OCI-LY7 (cell line): Measurements from ENCODE around the gene KCNQ1OT1. TPM values are rescaled to one million over a fixed set of nuclear protein-coding genes. Genes with fewer than 3 reads are reported as not detected.

Experiments used
- BruUV-seq: library from RNA; stranded (reverse); fragments of 400-500 nt; replicated peaks from 2 replicates; lab custom pipeline; 2021; lab: Mats Ljungman, UMichigan
- CTCF ChIA-PET: fragments of 300-600 bp; sonication (Branson Sonifier 250); formaldehyde crosslinking; loops from one replicate; lab custom pipeline; 2022; ENCODE audit warnings: antibody characterized with exemption; ENCODE audit not compliant: unreplicated experiment; lab: Charles Lee
- POLR2A ChIA-PET: fragments of 300-600 bp; sonication (Branson Sonifier 250); formaldehyde crosslinking; loops from one replicate; lab custom pipeline; 2022; ENCODE audit warnings: antibody characterized with exemption; lab: Charles Lee
- DNase-seq: peaks from one replicate; pipeline ENCODE4 v3.0.0-alpha.2; 2015; ENCODE audit warnings: low spot score
- H2AFZ ChIP-seq: fragments of 200-600 bp; sonication (generic), shearing (Covaris generic); 2 replicates; pipeline ENCODE4 v1.6.1; 2014; ENCODE audit warnings: mild to moderate bottlenecking, antibody characterized with exemption, low read length, moderate library complexity
- H3K27ac ChIP-seq: fragments of 200-600 bp; sonication (generic); 2 replicates; pipeline ENCODE4 v1.5.1; 2014; ENCODE audit warnings: mixed run types, low read depth, mild to moderate bottlenecking, moderate library complexity, low read length, inconsistent platforms; ENCODE audit not compliant: poor library complexity, severe bottlenecking
- H3K36me3 ChIP-seq: fragments of 200-600 bp; sonication (generic); 2 replicates; pipeline ENCODE4 v1.6.1; 2014; ENCODE audit warnings: mild to moderate bottlenecking, antibody characterized with exemption, low read length, moderate library complexity, mixed read lengths; ENCODE audit not compliant: insufficient read depth
- H3K4me1 ChIP-seq: fragments of 200-600 bp; sonication (generic); 2 replicates; pipeline ENCODE4 v1.5.1; 2014; ENCODE audit warnings: mild to moderate bottlenecking, low read length; ENCODE audit not compliant: insufficient read depth, poor library complexity, severe bottlenecking
- H3K4me2 ChIP-seq: fragments of 200-600 bp; sonication (generic); 2 replicates; pipeline ENCODE4 v1.6.1; 2014; ENCODE audit warnings: mild to moderate bottlenecking, low read length
- H3K4me3 ChIP-seq: fragments of 200-600 bp; sonication (generic); 2 replicates; pipeline ENCODE4 v1.5.1; 2014; ENCODE audit warnings: mild to moderate bottlenecking, low read depth, low read length; ENCODE audit not compliant: poor library complexity, severe bottlenecking
- H3K79me2 ChIP-seq: fragments of 200-600 bp; sonication (generic); 2 replicates; pipeline ENCODE4 v1.6.1; 2016; ENCODE audit warnings: low read depth, mild to moderate bottlenecking, low read length, moderate library complexity, mixed read lengths; ENCODE audit not compliant: insufficient read depth
- H3K9me2 ChIP-seq: fragments of 200-600 bp; sonication (generic); 2 replicates; pipeline ENCODE4 v1.6.1; 2016; ENCODE audit warnings: mild to moderate bottlenecking, low read length, mixed read lengths; ENCODE audit not compliant: insufficient read depth
- H3K9me3 ChIP-seq: fragments of 200-600 bp; sonication (generic); 2 replicates; pipeline ENCODE4 v1.6.1; 2014; ENCODE audit warnings: mild to moderate bottlenecking, mixed run types, low read length, mixed read lengths
- H4K20me1 ChIP-seq: fragments of 200-600 bp; sonication (generic); 2 replicates; pipeline ENCODE4 v1.6.1; 2014; ENCODE audit warnings: mild to moderate bottlenecking, antibody characterized with exemption, low read length, moderate library complexity, mixed read lengths; ENCODE audit not compliant: insufficient read depth
- EZH2phosphoT487 ChIP-seq: fragments of 200-600 bp; sonication (generic); IDR thresholded peaks from 2 replicates; pipeline ENCODE4 v1.6.1; 2018; ENCODE audit warnings: low read depth, borderline replicate concordance, mild to moderate bottlenecking, mixed run types, antibody characterized with exemption, low read length, moderate library complexity, mixed read lengths
- intact Hi-C: fragments of 100-400 bp; cut with micrococcal nuclease; formaldehyde crosslinking; loops from one replicate; pipeline ENCODE4 v1.10.0; 2022; ENCODE audit not compliant: unreplicated experiment
- total RNA-seq, 2 experiments: library from RNA; depleted of rRNA in 1 of 2; stranded (reverse); fragments of >200 nt in 1 of 2; shearing (Covaris generic) in 1 of 2; gene quantifications; 2 replicates each; pipeline ENCODE4 v1.2.3, GENCODE V29; 2014 to 2022
- TF ChIP-seq, protein P1 (sequence below): fragments of 200-600 bp; sonication (generic); conservative IDR thresholded peaks from 2 replicates; pipeline ENCODE4 v1.5.1; 2014; ENCODE audit warnings: mild to moderate bottlenecking, antibody characterized with exemption, low read length, moderate library complexity, mixed read lengths

KCNQ1OT1 gene
- total RNA-seq, 2 experiments from 2014 or later: 2.9 to 3.4 TPM

DNA sequence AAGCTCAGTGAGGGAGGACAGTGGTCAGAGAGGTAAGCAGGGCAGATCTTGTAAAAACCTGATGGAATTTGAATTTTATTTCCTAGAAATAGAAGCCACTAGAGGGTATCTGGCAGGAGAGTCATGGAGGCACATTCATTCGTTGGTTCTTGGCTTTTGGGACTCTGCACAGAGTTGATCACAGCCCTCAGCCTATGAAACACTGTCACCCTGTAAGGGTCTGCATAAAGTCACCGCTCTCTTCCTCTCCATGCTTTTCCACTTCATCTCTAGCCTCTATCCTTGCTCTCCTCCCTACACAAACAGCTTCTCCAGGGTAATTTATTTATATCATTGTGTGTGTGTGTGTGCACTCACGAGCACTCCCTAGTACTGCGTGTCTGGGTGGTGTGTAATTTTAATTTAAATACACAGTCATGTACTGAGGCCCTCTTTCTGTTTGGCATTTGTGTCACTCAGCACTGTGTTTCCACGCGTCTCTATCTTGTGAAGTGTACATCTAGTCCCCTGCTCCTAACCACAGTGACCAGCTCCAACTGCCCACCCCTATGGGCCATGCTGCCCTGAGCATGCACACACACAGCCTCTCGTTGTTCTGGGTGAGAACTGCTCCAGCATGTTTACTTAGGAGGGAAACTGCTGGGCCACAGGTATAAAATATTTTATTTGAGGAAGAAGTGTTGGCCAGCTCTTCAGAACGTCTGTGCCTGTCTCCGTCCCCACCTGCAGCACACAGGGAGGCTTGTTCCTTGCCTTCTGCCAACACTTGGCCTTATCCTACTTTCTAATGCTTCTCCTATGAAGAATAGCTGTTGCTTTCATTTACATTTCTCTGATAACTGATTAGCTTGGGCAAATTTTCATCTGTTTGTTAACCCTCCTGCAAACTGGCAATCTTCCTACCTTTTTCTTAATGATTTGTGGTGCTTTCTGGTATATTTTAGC lies 4.5 kb downstream of the KCNQ1OT1 start:
- no TSS peak for BruUV-seq
- POLR2A ChIA-PET: no interaction called here

DNA sequence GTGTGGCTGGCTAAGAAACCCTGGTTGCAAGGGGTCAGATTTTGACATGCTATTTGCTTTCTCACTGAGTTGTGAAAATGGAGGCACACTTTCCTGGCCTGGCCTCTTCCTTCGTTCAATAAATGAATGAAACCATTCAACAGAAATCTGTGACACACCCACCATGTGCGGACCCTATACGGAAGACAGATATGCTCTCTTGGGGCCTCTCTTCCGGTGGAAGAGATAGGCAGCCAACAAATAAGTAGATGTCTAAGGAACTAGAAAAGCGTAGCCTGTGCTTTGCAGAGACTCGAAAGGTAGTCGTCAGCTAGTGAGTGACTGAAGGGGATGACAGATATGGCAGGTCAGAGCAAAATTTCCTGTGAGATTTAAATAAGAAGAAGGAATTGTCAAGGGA lies 5.3 kb downstream of the KCNQ1OT1 start:
- H3K9me2 ChIP-seq: no peaks in the 10 kb centered on the region
- H3K4me3 ChIP-seq: no peak overlapping the region
- no TSS peak for BruUV-seq
- H3K9me3 ChIP-seq: no peaks in the 10 kb centered on the region
- DNase-seq: no peak
- intact Hi-C loops: loop anchor here (5.0 kb wide), 1 partner anchor 193 kb away; the partner anchor contains the start of gene CDKN1C
- H3K27ac ChIP-seq: no peak overlapping the region
- H4K20me1 ChIP-seq: 0 out of 2 replicates have a peak, but pooled peaks cover 4% of the 10 kb centered on the region
- H3K4me1 ChIP-seq: peaks cover 5% of the 10 kb centered on the region
- H3K79me2 ChIP-seq: peaks cover 16% of the 10 kb centered on the region; the same call in 1 of the 2 replicates
- H3K36me3 ChIP-seq: no peaks in the 10 kb centered on the region
- POLR2A ChIA-PET: no interaction called here
- TF ChIP-seq, protein P1, sequence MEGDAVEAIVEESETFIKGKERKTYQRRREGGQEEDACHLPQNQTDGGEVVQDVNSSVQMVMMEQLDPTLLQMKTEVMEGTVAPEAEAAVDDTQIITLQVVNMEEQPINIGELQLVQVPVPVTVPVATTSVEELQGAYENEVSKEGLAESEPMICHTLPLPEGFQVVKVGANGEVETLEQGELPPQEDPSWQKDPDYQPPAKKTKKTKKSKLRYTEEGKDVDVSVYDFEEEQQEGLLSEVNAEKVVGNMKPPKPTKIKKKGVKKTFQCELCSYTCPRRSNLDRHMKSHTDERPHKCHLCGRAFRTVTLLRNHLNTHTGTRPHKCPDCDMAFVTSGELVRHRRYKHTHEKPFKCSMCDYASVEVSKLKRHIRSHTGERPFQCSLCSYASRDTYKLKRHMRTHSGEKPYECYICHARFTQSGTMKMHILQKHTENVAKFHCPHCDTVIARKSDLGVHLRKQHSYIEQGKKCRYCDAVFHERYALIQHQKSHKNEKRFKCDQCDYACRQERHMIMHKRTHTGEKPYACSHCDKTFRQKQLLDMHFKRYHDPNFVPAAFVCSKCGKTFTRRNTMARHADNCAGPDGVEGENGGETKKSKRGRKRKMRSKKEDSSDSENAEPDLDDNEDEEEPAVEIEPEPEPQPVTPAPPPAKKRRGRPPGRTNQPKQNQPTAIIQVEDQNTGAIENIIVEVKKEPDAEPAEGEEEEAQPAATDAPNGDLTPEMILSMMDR: no peak
- TF ChIP-seq EZH2phosphoT487: no peak
- CTCF ChIA-PET: no interaction called here
- no peak overlapping the region for H3K4me2 ChIP-seq
- no peak overlapping the region for H2AFZ ChIP-seq

More for the DNA sequence above, 4.5 kb downstream of the KCNQ1OT1 start:
- Histone ChIP-seq H3K9me3 (no peaks in the 10 kb centered on the region), H2AFZ (no peak overlapping the region), H3K4me3 (no peak overlapping the region), H3K4me2 (no peak overlapping the region), H3K36me3 (no peaks in the 10 kb centered on the region), H3K79me2 (peaks cover 16% of the 10 kb centered on the region; the same call in 1 of the 2 replicates), H3K27ac (no peak overlapping the region), H3K9me2 (no peaks in the 10 kb centered on the region), H3K4me1 (peaks cover 5% of the 10 kb centered on the region), H4K20me1 (0 out of 2 replicates have a peak, but pooled peaks cover 4% of the 10 kb centered on the region)
- intact Hi-C loops: loop anchor here (5.0 kb wide), 1 partner anchor 192 kb away; the partner anchor contains the start of gene CDKN1C
- CTCF ChIA-PET: no interaction called here
- DNase-seq: no peak
- TF ChIP-seq, protein P1: no peak
- no peak for TF ChIP-seq EZH2phosphoT487
